Measurements from ENCODE around the gene PCDHGA8.

Gene PCDHGA8

GRCh38 chr5:141434006-141434405 lies 41.6 kb downstream of the PCDHGA8 start:
- DNase-seq (ENCODE audit: low read depth) = no peak

- DNase-seq (ENCODE audit: low read depth) = no peak
These were observed 44.8 kb downstream of the PCDHGA8 start for GRCh38 chr5:141437221-141437620.

GRCh38 chr5:141439411-141440141 lies 47.1 kb downstream of the PCDHGA8 start:
- DNase-seq (ENCODE audit: low read depth) = no peak

GRCh38 chr5:141440341-141440740 lies 47.9 kb downstream of the PCDHGA8 start:
- DNase-seq (ENCODE audit: low read depth) = no peak

GRCh38 chr5:141441571-141442170 lies 49.2 kb downstream of the PCDHGA8 start:
- no peak for DNase-seq (ENCODE audit: low read depth)
